ENCODE results near the gene KIF5A. TPM values are rescaled to one million over a fixed set of nuclear protein-coding genes. Genes with fewer than 3 reads are reported as not detected.

The KIF5A gene
- total RNA-seq, 1 donor from 2014 or later, result 0.16 TPM

- ATAC-seq, result no peak
Measured at GRCh38 chr12:57535764-57536596, 13.9 kb upstream of the KIF5A start.

- ATAC-seq, result no peak
Measured at GRCh38 chr12:57536597-57536942, 13.3 kb upstream of the KIF5A start.

GRCh38 chr12:57539134-57539768 is 10.6 kb upstream of the KIF5A start:
- no peak for ATAC-seq

- no peak for ATAC-seq
Measured at GRCh38 chr12:57541001-57541400, 8.8 kb upstream of the KIF5A start.

- ATAC-seq, result no peak
Measured at GRCh38 chr12:57541717-57542116, 8.1 kb upstream of the KIF5A start.

GRCh38 chr12:57543581-57543980 is 6.3 kb upstream of the KIF5A start:
- no peak for ATAC-seq

GRCh38 chr12:57545809-57546437 is 3.9 kb upstream of the KIF5A start:
- peak; percentile 53 for ATAC-seq

GRCh38 chr12:57546438-57547287 is 3.2 kb upstream of the KIF5A start, which contains the start of gene DCTN2:
Gene DCTN2 (minus strand): TSS chr12:57547192. CDS start chr12:57547063, 129 bp downstream.
- peak; percentile 95 for ATAC-seq

GRCh38 chr12:57547288-57548012 is 2.4 kb upstream of the KIF5A start:
- no peak for ATAC-seq

GRCh38 chr12:57548013-57548315 is 1.9 kb upstream of the KIF5A start:
- no peak for ATAC-seq

- no peak for ATAC-seq
Measured at GRCh38 chr12:57548488-57548887, 1.4 kb upstream of the KIF5A start.

GRCh38 chr12:57549203-57549908 is 488 bp upstream of the KIF5A start:
- ATAC-seq, result no peak

GRCh38 chr12:57550641-57551549 is 1.1 kb downstream of the KIF5A start:
- ATAC-seq, result no peak

- ATAC-seq, result no peak
Measured at GRCh38 chr12:57551637-57552305, 1.9 kb downstream of the KIF5A start.

GRCh38 chr12:57552306-57552651 is 2.4 kb downstream of the KIF5A start:
- no peak for ATAC-seq

- no peak for ATAC-seq
Measured at GRCh38 chr12:57552835-57553313, 3.0 kb downstream of the KIF5A start.

GRCh38 chr12:57553343-57554202 is 3.7 kb downstream of the KIF5A start:
- ATAC-seq, result no peak

- no peak for ATAC-seq
Measured at GRCh38 chr12:57554453-57554852, 4.6 kb downstream of the KIF5A start.

- no peak for ATAC-seq
Measured at GRCh38 chr12:57554897-57555296, 5.1 kb downstream of the KIF5A start.
